LoVo (cell line): ENCODE data around the gene SNX19.

Experiments used
- DNase-seq: peaks from one replicate; pipeline ENCODE4 v3.0.0-alpha.2; 2016; ENCODE audit warnings: low spot score

Gene SNX19

DNA sequence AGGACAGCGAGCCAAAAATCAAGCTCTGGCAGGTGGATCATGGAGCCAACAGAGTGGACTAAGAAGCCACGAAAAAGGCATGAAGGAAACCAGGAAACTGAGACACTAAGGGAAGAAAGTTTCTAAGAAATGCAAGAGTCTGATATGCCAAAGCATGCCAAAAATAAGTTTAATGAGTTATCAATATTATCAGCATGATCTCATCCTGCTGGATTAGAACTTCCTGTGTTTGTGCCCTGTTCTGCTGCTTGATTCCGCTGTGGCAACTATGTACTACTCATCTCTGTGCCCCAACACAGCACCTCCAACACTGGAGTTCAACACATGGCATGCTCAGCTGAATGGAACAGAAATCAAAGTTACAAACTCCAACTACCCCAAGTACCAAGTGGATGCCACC, 10.8 kb downstream of the SNX19 start:
- no peak for DNase-seq

DNA sequence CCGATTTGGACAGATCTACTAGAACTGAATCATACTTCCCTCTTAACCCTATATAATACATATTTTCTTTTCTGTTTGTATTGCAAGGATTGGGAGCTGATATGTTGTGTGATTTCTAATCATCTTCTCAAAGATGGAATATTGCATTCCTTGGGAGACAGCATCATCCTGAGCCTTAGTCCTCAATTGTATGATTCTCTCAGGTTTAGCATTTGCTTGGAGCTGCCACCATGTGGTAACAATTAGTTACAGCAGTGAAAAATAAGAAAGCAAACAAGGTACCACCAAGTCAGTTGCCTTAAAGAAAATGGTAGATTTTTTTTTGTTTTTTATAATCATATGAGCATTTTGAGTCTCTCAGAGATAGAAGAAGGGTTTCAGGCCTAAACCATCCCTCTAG, 11.9 kb downstream of the SNX19 start:
- DNase-seq = no peak

DNA sequence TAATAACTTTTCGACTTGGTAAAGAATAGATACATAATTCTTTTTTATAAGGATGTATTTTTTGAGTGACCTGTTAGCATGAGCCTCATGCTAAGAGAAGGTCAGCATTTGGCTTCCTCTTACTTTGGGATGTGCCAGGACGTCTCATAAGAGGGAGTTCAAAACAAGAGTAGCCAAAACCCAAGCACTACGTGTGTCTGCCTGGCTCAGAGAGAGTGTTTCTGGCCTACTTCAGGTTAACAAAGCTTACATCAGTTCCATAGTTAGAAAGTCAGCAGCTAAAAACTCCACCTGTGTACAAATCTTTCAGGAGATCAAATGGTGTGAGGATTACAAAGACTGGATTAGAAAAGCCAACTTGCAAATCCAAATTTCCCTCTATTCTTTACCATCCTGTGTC, 13.9 kb downstream of the SNX19 start:
- DNase-seq = no peak

DNA sequence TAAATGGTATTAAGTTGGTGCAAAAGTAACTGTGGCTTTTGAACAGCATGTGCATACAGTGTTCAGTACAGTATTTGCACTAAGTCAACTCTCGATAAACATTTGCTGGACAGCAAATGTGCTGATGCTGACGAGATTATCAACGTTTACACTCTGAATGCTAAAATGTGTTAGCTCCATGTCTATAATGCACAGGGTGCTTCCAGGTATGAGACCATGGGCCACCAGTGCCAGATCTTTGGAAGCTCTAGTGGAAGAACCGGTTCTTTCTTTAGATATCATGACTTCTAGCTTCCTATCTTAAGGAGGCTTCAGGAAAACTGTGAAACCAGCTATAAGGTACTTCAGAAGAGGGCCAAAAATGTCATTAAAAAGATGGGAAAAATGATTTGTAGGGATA, 17.2 kb downstream of the SNX19 start:
- DNase-seq = no peak

DNA sequence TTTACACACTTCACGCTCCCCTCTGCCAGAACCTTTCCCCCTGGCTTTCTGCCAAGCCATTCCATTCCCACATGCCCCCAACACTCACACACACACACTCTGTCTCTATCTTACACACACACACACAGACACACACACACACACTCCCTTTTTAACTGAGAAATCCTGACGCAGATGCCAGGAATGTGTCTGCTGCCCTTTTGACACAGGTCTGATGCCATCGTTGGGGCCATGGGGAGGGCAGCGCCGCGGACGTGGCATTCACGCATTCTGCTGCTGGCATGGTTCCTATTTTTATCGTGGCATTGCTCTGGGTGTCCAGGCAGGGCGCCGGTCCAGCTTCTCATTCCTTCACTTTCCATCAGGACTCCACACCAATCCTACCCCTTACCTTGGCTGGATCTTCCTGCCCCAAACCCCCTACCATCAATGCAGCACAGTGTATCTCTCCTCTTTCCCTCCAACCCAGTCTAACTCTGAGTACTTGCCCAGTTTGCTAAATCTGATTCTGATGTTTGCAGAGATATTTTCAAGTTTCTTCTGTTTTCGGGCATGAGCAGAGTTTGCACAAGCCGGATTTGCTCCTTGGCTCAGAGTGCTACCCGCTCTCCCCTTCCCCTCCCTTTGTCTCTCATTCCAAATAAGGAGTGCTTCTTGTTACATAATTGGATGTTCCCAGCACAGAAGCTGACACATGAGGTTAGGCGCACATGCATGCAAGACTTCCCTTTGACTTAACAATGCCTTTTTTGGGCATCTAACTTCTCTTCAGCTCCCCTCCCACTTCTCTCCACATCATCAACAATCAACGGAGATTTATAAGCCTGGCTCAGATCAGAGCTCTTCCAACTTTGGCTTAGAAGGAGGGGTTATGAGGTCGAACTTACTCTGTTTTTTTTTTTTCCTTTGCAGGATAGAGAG, 18.8 kb downstream of the SNX19 start:
- no peak for DNase-seq

DNA sequence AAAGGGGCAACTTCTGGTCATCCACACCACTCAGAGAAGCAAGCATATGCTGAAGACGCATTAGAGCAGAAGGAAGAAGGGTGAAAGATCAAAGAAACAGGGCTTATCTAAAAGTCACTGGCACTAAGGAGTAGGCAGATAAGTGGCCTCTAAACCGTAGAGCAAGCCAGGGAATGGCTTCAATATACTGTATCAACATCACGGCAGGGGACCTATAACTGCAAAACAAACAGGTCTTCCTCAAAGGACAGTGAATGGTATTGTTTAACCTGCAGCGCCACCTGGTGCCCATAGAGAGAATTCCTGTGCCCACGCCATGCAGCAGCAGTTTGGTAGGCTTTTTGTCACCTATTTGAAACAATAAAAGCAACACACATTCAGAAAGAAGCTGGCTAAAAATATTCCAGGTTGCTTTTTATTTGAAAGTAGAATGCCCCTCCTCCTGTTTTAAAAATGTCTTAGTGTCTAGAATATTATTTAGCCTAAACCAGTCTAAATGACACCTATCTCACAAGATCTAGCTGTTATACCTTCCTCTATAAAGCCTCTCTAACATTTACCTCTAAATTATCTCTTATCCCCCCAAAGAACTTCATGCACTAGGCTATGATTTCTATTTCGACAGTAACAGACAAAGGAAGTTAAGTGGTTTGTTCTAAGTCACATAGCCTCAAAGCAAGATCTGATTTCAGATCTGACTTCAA, 21.8 kb downstream of the SNX19 start:
- DNase-seq = peak; percentile 53

DNA sequence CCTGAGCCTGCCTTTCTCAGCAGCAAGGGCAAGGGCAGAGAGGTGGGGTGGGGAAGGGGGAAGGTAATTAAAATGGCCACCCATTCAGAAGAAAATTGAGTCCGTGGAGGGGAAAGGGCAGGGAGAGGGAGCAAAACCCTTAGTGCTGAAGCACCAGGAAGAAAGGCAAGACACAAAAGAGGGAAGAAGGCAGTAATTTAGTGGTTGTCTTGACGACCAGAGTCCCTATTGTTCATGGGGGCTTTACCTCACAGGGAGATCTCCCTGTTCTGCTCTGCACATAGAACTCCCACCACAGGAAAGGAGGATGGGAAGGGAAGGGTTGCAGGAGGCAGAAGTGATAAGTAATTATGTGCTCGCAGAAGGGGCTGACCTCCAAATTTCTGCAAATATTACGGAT, 23.4 kb downstream of the SNX19 start:
- DNase-seq = no peak

DNA sequence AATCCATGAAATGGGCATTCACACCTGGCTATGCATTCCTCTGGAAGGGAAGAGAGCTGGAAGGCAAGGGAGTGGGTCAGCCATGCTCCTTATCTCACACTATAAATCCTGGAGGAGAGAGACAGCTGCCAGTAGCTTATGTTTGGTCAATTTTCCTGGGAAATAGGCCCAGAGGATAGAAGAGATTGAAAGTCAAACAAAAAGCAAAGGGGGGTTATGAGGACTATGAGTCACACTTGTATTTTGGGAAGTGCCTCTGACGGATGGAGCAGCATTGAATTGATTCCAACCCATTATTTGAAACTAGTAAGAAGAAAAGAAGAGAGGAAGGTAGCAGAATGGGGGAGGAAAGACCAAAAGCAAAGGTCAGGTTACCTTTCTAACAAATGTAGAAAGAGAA, 25.0 kb downstream of the SNX19 start:
- DNase-seq = no peak

DNA sequence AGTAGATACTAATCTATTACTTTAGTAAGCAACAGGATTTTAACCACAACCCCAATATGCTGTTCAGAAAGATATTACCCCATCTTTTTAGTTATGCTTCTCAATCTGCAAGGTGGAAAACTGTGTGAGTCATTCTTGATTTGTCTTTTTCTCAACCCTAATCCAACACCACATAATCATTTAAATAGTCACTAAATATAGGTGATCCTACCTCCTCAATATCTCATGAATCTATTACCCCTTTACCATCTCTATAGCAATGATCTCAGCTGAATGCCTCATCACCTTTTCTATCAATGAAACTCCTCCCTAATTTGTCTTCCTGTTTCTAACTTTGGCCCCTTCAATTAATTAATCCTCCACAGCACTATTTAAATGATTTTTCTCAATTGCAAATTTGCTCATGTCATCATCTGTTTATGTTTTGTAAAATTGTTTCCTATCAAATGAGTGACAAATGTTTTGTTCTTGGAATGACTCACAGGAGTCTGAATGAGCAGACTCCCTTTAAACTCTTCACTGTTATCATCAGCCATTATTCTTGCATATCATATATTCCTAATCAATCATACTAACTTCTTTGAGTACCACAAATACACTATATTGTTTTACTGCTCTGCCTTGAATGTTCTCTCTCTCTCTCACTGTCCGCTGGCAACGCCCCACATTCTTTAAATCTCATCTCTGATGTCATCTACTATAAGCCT, 26.1 kb downstream of the SNX19 start:
- DNase-seq = no peak

DNA sequence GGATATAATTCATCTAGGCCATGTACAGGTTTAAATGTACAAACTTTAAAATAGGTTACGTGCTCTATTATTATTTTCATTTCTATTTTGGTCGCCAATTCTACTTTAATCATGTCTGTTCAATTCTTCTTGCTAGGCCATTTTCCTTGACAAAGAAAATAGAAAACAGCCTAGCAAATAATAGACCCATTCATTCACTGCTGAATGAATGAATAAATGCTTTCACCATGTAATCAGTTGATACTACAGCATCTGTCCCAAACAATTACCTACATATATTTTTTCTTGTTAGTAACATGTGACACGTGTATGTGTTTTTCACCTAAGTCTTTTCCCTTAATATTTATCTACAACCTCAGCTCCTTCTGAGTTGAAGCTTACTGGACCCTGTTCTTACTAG, 27.5 kb downstream of the SNX19 start:
- DNase-seq = no peak

DNA sequence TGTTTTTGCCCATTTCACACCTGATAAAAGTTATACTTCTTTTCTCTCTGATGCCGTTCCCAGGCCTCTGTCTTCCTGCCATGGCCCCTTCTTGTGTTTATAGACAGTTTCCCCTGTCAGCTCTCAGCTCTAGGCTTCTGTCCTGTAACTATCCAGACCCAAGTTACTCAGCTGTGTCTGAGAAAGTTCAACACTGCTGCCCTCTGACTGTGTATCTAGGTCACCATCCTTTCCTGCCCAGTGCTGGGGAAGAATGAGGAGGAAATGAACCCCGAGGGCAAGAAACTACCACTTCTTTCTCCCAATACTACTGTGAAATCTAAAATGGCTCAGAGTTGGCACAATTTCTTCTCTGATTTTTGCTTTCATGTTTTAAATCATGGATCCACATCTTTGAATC, 29.6 kb downstream of the SNX19 start:
- DNase-seq = no peak

DNA sequence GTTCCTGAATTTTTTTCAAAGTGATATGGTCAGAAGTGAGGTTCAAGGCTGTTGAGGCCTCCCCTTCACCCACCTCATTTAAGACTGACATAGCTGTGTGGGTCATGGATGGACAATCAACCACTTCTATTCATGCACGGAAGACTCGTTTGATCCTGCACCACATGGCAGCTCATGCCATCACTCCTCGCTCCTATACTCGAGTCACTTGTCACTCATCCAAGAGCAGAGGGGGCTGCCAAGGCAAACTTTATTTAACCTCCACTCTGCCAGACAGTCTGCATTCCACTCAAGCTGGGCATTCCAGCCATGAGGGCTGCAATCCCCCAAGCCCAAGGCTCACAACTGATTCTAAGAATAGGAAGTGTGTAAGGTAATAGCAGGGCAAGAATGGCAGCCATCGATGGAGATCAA, 34.1 kb downstream of the SNX19 start:
- no peak for DNase-seq

DNA sequence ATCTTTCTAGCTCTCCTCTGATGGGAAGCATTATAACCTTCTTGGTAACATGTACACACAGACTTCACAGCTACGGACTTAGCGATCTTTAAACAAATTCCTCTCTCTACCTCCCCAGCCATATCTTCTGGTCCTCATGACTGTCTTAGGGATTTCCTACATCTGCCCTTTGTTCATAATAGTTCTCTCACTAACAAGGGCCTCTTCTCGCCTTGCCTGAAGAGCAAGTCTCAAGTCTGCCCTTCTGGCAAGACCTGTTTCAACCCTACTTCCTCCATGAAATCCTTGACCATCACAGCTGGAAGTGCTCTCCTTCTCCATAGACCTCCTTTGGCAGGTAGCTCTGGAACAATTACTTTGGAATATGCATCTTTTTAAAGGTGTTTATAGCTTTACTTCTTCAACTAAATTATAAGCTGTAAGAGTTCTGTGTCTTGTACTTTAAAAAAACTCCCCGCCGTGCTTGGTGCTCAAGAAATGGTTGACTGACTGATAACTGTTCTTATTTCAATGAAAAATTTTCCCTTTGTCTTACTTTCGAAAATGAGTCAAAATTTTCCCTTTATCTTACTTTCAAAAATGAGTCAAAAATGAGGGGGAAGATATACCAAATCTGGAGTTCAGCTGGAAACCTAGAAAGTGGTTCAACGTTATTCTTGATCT, 34.7 kb downstream of the SNX19 start:
- no peak for DNase-seq

DNA sequence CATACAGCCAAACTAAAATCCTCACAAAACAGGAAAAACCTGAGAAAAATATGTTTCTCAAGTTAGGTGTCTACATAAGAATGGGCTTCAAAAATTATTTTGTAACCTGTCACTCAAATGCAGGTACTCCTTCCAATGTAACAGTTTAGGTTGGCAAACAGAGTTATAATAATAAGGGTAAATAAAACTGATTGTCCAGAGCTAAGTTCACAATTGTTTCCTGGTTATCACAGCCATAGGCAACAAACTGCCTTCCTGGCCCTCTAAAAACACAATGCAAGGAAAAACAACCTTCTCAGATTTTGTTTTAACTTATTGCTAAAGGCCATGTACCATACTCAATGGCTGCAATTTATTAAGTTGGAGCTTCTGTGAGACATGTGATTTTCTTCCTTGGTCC, 36.4 kb downstream of the SNX19 start:
- DNase-seq = no peak

DNA sequence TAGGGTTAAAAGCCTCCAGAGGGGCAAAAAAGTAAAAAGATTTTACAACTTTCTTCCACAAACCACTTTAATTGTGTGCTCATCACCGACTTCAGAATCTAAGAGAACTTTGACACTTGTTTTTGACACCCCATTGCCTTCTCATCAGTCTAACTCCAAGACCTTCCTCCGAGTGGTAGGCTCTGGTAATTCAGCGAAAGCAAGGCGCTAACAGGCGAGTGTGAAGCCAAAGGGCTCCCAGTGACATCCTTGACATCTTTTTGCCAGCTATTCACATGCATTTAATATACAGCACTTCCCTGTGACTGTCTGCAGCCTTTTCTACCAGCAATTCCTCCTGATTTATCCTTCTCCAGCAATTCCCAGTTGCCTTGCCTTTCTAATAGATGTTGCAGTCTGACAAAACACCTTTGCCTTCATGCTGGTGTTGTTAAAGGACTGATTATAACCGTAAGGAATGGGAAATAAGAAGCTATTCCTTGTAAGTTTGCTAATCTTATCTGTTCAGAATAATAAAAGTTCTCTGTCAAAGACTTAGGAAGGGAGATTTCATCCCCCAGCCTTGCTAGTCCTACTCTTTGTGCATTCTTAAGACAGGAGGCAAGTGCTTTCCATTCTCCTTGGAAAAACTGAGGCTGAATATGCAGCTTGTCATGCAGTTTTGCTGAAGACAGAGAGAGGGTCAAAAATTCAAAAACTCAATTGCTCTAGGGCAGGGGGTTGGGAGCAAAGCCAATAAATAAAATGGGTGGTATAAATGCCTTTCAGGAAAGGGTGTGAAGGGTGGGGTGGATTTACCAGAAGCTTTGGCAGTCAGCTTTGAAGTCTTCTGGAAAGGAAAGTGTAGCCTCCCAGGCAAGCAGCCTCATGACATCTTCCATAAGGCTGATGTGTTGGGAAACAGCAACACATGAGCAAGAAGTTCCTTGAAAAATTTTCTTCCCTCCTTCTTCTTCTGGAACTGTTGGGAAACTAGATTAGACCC, 39.1 kb downstream of the SNX19 start:
- no peak for DNase-seq

DNA sequence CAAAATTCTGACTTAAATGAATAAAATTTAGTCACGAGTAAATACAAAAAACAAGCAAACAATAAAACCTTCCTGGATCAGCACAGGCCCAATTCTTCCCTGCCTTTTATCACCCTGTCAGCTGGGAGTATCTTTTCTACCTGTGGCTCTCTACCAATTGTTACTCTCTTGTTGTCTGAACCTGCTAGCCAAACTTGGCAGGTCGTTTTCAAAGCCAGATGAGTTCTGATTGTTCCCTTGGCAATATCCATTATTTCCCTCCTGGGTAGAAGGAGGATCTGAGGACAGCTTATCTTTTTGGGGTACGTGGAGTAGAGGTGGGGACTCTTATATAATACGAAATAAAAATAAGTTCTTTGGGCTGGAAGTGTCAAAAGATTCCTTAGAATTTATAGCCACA, 40.2 kb downstream of the SNX19 start:
- DNase-seq = no peak

DNA sequence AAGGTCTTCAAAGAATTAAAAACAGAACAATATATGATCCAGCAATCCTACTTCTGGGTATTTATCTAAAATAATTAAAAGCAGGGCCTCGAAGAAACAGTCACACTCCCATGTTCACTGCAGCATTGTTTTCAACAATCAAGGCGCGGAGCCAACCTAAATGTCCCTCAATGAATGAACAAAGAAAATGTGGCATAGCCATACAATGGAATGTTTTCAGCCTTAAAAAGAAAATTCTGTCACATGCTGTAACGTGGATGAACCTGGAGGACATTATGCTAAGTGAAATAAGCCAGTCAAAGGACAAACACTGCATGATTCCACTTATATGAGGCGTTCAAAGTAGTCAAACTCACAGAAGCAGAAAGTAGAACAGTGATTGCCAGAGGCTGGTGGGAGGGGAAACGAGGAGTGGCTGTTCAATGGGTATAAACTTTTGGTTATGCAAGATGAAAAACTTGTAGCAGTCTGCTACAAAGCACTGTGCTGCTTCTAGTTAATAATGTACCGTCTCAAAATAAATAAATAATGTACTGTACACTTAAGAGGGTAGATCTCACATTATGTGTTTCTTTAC, 41.2 kb downstream of the SNX19 start:
- no peak for DNase-seq

DNA sequence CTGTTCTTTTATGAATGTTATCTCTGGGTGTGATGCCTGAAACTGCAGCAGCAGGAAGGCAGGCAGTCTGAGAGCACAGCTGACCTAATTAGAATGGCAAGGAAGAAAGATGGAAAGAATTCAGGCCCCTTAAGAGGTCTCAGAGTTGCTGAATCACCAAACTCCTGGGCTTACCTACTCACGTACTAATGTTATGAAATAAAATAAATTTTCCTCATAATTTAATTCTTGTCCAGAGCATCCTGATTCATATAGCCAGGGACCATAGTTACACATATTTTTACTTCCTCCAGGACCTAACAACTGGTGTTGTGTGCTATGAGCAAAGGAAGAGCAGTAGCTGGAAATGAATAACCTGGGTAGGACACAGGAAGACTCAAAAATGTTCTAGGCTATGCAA, 41.9 kb downstream of the SNX19 start:
- DNase-seq = no peak

DNA sequence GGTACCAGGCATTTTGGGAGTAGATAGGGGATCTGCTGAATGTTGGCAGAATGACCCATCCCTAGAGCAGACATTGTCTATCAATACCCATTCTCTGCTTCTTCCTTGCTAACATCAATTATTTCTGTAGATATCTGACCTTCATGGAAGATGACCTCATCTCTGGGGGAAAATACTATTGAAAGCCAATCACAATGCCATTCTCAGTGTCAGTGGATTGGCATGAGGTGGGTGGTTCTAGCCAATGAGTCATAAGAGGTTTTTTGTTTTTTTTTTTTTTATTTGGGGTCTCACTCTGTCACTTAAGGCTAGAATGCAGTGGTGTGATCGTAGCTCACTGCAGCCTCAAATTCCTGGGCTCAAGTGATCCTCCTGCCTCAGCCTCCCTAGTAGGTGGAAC, 42.5 kb downstream of the SNX19 start:
- DNase-seq = no peak

DNA sequence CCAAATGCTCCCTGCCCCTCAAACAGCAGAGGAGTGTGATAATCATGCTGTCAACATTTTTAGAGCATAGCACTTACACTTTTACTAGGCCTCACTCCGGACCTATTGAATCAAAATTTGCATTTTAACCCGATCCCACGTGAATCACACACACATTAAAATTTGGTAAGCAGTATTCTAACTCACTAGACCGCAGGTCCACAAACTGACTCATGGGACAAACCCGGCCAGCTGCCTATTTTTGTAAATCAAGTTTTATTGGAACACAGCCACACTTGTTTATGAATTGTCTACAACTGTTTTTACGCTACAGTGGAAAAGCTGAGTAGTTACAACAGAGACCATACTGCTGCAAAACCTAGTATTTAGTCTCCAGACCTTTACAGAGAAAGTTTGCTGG, 43.3 kb downstream of the SNX19 start:
- DNase-seq = no peak

DNA sequence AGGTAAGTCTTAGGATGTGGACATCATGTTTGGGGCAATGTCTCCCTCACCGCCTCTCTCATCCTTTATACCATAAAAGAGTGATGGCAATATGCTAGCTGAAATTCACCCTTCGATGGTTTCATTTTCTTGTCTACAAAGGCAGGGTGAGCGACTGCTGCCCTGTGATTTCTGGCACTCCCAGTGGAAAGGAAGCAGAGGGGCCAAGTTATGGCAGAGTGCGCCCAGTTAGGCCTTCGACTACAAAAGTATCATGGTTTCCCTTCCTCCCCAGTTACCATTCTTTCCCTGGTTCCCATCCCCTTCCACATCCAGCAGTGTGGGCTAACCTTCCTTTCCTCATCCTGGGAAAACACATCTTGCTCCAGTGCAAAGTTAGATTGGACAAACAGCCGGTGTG, 43.8 kb downstream of the SNX19 start:
- DNase-seq = no peak
